Gastrocnemius medialis (tissue), 4 donors: ENCODE measurements around the gene LYRM2.

ENCODE experiments used
- CTCF ChIP-seq, 5 experiments: fragments of 450-650 bp in 3 of 5; fragments of 200-600 bp in 2 of 5; sonication (generic) in 2 of 5; IDR thresholded peaks in 4 of 5; conservative IDR thresholded peaks in 1 of 5; 1 replicate in 4 of 5; 2 replicates in 1 of 5; pipeline ENCODE4 v1.5.1; 2016 to 2019; ENCODE audit warnings: antibody characterized with exemption in 5 of 5, mild to moderate bottlenecking in 3 of 5, moderate library complexity in 3 of 5
- POLR2A ChIP-seq, 2 donors: fragments of 450-650 bp; IDR thresholded peaks; one replicate each; pipeline ENCODE4 v1.6.1; 2017; ENCODE audit warnings: antibody characterized with exemption in 2 of 2, mild to moderate bottlenecking in 2 of 2, moderate library complexity in 2 of 2

DNA sequence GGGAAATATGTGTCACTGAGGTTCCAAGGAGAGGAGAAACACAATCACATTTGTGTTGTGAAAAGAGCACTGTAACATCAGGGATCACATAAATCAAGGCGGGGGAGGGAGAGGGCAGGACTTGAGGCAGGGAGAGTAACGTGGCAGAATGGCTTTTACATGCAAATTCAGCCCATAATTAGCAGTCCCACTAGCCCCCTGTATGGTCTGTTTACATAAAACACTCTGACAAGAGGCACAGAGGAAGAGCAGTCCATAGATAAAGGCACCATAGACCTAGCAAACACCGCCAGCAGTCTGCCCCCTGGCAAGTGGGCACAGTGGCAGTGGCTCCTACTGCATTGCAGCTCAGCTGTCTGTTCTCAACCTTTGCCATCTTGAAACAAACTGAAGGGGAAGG, 82.7 kb downstream of the LYRM2 start:
- TF ChIP-seq CTCF (IDR thresholded peaks at IDR 0.05 in 4 of 5, conservative IDR thresholded peaks at IDR 0.05 in 1 of 5) (no peak), POLR2A (IDR thresholded peaks at IDR 0.05) (no peak)
